Measurements from ENCODE around the gene SIX4. TPM values are rescaled to one million over a fixed set of nuclear protein-coding genes. Genes with fewer than 3 reads are reported as not detected.

Gene SIX4
- total RNA-seq, 1 donor from 2014 or later = 0.69 TPM

- Histone ChIP-seq H3K36me3 (no peaks in the 10 kb centered on the region), H3K4me3 (no peak overlapping the region), H3K4me1 (peaks cover 8% of the 10 kb centered on the region), H3K9me3 (no peaks in the 10 kb centered on the region), H3K27ac (no peak overlapping the region), H3K27me3 (no peaks in the 10 kb centered on the region)
- ATAC-seq (no peak), DNase-seq (no peak)
- TF ChIP-seq CTCF (IDR thresholded peaks at IDR 0.05) = no peak
- intact Hi-C loops (cut with DNase I) = no loop called here
Observed at GRCh38 chr14:60760209-60760608, 36.1 kb upstream of the SIX4 start.

- DNase-seq = no peak
- intact Hi-C loops (cut with DNase I) = no loop called here
- Histone ChIP-seq H3K27me3 (no peaks in the 10 kb centered on the region), H3K27ac (no peak overlapping the region), H3K4me1 (peaks cover 8% of the 10 kb centered on the region), H3K9me3 (no peaks in the 10 kb centered on the region), H3K36me3 (no peaks in the 10 kb centered on the region), H3K4me3 (no peak overlapping the region)
- TF ChIP-seq CTCF (IDR thresholded peaks at IDR 0.05) = no peak
- ATAC-seq = no peak
Observed at GRCh38 chr14:60758885-60759284, 34.7 kb upstream of the SIX4 start.

GRCh38 chr14:60757567-60758002 lies 33.4 kb upstream of the SIX4 start:
- Histone ChIP-seq H3K9me3 (no peaks in the 10 kb centered on the region), H3K27ac (no peak overlapping the region), H3K36me3 (no peaks in the 10 kb centered on the region), H3K27me3 (no peaks in the 10 kb centered on the region), H3K4me1 (peaks cover 8% of the 10 kb centered on the region), H3K4me3 (no peak overlapping the region)
- DNase-seq = no peak
- intact Hi-C loops (cut with DNase I) = no loop called here
- no peak for ATAC-seq
- TF ChIP-seq CTCF (IDR thresholded peaks at IDR 0.05) = no peak

GRCh38 chr14:60756847-60757246 lies 32.7 kb upstream of the SIX4 start:
- no peak overlapping the region for H3K27ac ChIP-seq
- no peak overlapping the region for H3K4me3 ChIP-seq
- no peak for ATAC-seq
- DNase-seq = no peak
- intact Hi-C loops (cut with DNase I) = no loop called here
- no peaks in the 10 kb centered on the region for H3K36me3 ChIP-seq
- no peak for TF ChIP-seq CTCF (IDR thresholded peaks at IDR 0.05)
- no peaks in the 10 kb centered on the region for H3K27me3 ChIP-seq
- H3K4me1 ChIP-seq = peaks cover 8% of the 10 kb centered on the region
- H3K9me3 ChIP-seq = no peaks in the 10 kb centered on the region

- Histone ChIP-seq H3K27me3 (no peaks in the 10 kb centered on the region), H3K27ac (no peak overlapping the region), H3K9me3 (no peaks in the 10 kb centered on the region), H3K4me1 (peaks cover 3% of the 10 kb centered on the region), H3K4me3 (no peak overlapping the region), H3K36me3 (no peaks in the 10 kb centered on the region)
- ATAC-seq = peak; percentile 78
- no peak for DNase-seq
- intact Hi-C loops (cut with DNase I) = no loop called here
- TF ChIP-seq CTCF (IDR thresholded peaks at IDR 0.05) = no peak
Observed at GRCh38 chr14:60753264-60754119, 29.3 kb upstream of the SIX4 start.
